Hematopoietic multipotent progenitor cell treated with erythropoietin and hydrocortisone succinate and interleukin-3 and kit ligand, for 6 days (in vitro differentiated cells): ENCODE data around the gene PDCD4.

ENCODE experiments used
- DNase-seq: peaks from one replicate; pipeline ENCODE4 v3.0.0-alpha.2; 2015

Gene PDCD4

DNA sequence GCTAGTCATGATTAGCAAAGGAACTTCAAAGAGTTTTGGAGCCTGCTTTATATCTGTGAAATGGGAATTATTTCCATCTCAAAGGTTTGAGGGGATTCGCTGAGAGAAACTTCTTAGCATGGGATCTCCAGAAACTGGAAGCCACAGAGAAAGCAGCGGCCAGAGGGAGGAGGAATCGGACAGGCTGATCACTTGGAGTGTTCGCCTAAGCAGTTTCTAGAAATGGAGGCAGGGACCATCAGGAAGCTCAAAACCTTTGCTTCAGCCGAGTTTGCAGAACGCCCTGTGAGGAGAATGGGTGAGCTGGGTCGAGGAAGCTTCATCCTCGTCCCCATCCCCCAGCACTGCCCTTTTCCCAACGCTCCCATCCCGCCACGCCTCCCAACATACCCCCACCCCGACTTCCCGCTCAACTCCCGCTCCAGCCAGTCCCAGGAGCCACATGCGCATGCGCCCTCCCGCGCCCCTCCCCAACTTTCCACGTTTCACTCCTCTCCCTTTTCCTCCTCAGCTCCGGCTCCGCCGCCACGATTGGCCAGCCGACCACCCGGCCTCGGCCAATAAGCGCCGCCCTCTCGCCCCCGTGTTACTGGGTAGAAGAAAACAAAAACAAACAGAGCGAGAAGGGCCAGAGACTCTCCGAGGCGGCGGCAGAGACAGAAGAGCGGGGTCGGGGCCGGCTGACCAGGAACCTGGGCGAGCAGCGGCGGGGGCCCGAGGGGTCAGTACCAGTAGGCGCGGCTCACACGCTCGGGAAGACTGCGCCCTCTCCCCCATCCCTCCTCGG is at the start of gene PDCD4:
Gene PDCD4 (plus strand): TSS at position 631 of the 787 bp plus-strand sequence. CDS start 4,100 bp downstream, outside the sequence.
- peak; percentile 98 for DNase-seq

DNA sequence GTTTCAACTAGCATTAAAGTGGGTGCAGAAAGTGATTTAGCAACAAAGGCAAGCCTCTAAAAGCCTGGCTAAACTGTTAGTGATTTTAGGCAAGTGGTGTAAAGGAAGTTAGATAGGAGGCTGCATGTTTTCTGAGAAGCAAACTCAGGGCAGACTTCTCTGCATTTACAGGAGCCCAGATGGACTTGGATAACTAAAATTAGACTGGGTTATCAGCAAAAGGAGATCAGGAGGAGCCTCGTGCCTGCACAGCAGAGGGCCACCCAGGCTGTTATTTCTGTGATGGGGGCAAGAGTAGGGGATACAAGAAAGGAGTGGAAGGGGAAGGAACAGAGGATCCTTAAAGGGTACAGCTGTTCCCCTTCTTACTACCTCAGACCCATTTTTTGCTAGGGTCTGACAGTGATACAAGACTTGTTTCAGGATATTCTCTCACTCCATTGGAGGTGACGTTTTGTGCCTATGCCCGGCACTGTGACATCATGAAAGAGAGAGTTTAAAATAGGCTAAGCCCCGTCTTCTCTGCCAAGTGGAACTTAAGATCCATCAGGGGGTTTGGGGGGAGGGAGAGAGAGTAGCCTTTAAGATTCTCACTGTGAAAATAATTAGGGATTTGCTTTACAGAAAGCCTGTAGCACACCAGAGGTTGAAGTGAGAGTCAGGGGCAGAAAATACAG is 49.6 kb upstream of the PDCD4 start:
- DNase-seq, result peak; percentile 60

DNA sequence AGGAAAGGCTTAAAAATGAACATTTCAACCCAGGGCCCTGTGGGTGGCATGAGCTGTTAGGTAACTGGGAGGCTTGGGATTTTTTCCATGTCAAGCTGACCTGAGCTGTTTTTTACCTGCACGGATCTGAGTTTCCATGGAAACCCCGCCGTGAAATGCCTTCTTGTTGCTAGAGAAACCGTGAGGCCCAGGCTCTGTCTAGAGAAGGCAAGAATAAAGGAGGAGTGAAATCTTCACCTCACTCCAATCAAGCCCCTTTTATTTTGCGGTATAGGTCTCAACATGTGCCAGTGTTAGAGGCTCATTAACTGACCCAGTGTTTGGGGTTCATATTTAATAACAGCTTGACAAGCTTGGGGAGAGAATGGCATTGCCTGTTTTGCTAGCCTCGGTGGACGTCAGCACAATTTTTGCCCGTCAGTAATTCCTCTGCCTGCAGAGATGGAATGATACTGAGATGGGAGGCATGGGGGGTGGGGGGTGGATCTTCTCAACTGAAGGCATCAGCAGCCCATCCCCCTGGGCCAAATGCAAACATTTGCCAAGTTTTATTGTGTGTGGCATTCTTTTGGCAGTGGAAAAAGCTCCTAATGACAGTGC is 48.9 kb upstream of the PDCD4 start:
- DNase-seq, result no peak

DNA sequence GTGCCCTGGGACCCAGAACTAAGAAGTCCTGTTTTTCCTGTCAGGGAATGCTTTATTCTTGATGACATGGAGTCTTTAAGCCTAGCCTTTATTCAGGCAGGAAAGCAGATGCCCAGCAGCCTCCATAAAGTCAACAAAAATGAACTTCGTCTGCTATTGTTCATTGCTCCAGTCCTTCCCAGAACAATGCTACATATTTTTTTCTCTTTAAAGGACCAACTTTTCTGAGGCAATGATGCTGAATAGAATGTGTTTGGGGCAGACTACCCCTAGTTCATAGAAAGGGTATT is 47.6 kb upstream of the PDCD4 start:
- no peak for DNase-seq

DNA sequence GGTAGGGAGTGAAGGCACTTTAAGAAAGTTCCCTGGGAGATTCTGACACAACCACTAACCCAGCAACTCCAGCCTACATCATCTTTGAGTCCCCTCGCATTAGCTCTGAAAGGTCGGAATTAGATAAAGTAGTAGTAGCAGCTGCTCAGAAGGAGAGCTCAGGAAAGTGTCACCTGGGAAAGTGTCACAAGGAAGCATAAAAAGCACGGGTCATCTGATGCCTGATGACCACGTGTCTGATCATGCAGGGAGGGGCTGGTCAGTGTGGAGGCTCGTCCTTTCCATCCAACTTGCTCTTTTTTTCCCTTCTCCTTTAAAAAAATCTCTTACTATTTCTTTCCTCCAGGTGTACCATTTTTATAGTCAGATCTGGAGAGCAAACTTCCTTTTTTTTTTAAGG is 47.1 kb upstream of the PDCD4 start:
- DNase-seq, result no peak

DNA sequence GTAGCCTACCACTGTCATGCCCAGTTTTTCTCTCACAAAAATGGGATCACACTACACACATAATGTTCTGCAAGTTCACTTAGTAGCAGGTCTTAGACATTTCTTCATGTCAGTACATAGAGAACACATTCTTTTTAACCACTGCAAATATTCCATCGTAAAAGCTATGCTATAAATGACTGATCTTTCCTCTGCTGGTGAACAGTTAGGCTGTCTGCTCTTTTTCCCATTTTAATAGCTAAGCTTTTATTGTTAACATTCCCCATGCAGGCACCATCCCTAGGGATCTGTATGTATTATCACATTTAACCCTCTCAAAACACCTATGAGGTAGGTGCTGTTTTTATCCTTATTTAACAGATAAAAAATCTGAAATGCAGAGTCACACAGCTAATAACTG is 46.2 kb upstream of the PDCD4 start:
- DNase-seq, result no peak

DNA sequence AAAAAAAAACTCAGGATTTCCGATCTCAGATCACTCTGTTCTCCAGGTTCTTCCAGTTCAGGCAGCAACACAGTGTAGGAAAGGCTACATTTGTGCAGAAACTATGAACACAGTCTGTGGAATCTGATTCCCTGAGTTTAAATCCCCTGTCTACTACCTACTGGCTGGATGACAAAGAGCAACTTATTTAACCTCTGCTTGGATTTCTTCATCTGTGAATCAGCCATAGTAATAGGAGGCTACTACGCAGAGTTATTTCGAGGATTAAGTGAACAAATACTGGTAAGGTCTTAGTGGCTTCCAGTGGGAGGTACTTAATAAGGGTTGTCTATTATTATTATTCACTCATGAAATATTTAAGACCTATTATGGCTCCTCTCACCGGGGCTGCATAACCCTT is 44.3 kb upstream of the PDCD4 start:
- no peak for DNase-seq

DNA sequence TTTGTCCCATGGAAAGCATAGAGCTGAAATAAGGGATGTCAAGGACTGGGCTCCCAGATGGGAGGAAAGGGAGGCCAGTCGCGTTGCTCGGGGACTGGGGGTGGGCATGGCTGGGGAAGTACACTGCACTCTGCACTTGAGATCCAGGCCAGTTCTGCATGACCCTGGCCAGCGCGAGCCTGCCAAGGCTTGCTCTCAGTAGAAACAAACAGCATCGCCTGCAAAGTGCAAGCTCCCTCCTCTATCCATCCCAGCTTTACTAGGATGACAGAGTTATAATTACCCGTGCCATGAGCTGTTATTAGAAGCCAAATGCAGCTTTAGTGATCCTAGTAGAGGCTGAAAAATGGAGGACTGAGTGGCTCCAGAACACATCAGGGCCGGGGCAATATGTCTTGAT is 43.9 kb upstream of the PDCD4 start:
- no peak for DNase-seq

DNA sequence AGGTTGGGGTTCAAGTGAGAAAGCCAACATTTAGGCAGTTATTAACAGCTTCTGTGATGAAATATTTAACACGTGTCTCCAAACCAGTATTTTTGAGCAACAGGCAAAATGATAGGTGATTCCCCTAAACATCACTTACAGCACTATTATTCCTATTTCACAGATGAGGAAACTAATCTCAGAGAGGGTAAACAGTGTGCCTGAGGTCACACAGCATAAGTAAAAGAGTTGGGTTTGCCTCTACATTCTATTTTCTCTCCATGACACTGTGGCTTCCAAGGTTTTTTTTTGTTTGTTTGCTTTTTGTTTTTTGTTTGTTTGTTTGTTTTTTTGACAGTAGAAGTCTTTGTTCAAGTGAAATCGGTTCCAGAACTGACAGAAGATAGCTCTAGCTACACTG is 43.2 kb upstream of the PDCD4 start:
- no peak for DNase-seq

DNA sequence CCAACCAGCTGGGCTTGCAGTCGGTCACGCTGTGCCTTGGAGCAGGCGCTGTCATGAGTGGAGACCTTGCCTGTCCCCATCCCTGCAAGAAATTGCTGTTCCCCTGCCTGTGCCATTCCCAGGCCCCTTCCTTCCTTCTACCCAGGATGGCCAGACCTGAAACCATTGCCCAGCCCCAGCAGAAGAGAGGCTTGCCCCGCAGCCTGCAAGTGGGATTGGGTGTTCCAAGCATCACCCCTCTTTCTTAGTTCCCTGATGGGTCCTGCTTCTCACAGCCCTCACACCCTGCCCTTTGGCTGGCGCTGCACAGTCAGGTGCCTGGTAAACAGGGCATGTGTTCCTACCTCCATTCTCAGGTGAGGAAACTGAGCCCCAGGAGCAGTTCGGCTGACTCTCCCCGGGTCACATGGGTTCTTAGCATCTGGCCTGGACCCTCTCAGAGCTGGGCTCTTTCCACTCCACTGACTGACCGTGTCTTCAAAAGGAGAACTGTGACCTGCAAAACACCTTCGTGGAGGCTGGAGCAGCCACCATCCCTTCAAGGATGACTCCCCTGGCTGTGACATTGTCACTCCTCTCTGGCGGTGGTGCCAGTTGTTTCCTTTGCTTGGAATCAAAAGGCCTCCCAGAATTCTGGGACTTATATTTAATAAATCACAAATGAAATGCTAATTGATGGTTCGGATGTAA is 41.9 kb upstream of the PDCD4 start:
- DNase-seq, result no peak

DNA sequence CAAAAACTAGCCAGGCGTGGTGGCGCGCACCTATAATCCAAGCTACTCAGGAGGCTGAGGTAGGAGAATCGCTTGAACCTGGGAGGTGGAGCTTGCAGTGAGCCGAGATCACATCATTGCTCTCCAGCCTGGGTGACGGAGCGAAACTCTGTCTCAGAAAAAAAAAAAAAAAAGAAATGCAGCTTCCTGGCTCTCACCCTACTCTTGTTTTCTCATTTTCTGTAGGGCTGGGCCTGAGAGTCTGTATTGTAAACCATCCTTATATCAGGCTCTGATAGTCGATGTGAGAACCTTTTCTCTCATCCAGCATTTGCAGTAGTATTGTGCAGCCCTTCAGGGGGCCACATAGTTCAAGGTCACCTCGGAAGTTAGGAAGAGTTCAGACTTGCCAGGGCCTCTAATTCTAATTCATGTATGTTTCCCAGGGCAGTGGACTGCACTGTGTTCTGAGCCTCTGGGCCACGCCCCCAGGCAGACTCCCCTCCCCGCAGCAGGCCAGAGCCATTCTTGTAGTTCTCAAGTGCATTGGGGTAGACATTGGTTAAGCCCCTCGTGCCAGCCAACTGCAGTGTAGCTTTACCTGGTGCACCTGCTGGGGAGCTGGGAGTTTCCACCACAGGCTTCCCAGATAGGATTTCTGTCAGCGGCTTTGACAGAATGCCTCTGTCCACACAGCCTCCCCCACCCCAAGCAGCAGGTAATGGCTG is 38.3 kb upstream of the PDCD4 start:
- no peak for DNase-seq

DNA sequence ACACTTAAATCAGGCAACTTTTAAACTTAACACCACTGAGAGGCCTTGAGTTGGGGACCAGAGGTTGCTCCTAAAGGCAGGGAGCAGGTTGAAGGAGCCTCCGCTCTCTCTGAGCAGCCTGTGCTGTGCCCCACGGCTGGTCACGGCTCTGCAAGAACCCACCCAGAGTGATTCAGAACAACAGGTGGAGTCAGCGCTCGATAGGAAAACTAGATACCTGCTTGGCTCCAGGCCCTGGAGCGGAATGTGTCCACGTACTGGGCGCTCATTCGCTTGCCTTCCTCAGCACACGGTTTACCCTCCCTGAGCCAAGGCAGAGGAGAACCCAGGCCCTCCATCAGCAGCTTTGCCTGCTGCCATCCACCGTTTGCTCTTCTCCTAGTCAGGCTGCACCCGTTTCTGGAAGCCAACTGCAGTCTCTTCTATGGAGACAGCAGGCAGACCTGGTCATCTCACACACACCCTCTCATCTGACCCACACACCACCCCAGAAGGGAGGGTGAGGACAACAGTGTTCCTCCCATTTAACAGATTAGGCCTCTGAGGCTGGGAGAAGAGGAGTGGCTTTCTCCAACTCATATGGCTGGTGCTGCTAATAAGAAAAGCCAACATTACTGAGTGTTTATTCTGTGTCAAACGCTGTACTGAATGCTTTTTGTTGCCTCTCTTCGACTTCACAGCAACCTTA is 37.6 kb upstream of the PDCD4 start:
- DNase-seq, result peak; percentile 63

DNA sequence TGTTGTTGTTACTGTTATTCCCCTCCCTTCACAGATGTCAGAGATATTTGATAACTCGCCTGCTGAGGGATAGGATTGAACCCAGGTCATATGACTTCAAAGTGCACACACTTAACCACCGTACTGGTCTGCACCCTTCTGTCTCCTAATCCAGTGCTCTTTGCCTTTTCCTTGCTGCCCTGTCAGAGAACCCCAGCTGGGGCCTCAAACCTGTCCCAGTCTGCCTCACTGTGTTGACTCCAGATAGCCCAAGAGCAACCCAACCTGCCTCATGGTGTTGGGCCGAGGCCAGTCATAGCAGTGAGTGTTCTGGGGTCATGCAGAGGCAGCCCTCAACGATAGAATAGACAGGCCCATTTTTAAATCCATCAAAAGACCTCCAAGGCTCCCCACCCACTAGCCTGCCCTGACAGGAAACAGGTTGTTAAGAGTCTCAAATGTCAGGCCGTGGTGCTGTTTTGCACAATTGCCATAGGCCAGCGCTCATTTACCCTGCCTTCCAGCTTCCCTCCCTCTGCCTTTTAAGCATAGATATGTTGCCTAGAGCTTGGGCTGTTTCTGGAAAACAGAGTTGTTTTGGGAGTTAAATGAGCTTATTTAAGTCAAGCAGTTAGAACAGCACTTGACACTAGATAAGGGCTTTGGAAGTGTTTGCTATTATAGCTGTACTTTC is 37.0 kb upstream of the PDCD4 start:
- DNase-seq, result peak; percentile 73

DNA sequence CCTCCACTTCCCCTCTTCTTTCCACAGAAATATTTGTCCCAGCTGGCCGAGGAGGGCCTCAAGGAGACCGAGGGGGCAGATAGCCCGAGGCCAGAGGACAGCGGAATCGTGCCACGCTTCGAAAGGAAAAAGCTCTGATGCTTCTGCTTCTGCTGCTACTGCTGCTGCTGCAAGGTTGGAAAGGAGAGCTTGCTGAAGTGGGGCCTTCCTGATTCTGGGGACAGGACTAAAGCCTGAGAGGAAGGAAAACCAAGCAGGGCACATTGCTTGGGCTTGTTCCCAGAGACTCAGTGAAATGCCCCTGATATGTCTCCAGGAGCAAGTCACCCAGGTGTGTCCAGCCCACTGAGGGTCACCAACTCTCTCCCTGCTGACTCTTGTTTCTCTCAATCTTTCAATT is 35.9 kb upstream of the PDCD4 start:
- DNase-seq, result no peak

DNA sequence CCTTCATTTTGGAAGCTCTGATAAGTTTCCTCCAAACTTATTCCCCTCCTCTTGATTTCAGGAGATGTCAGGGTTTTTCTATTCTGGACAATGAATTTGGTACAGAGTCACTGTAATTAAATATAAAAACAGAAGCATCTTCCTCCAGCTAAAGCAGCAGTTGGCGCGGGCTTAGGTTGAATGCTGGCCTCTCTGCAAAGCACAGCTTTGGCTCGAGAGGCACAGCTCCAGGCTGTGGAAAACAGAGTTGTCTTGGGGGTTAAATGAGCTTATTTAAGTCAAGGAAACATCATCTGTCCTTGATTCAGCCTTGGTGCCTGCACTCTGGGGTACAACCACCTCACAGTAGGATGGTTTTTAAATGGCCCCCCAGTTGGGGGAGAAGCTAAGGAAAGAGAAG is 35.0 kb upstream of the PDCD4 start:
- DNase-seq, result no peak

DNA sequence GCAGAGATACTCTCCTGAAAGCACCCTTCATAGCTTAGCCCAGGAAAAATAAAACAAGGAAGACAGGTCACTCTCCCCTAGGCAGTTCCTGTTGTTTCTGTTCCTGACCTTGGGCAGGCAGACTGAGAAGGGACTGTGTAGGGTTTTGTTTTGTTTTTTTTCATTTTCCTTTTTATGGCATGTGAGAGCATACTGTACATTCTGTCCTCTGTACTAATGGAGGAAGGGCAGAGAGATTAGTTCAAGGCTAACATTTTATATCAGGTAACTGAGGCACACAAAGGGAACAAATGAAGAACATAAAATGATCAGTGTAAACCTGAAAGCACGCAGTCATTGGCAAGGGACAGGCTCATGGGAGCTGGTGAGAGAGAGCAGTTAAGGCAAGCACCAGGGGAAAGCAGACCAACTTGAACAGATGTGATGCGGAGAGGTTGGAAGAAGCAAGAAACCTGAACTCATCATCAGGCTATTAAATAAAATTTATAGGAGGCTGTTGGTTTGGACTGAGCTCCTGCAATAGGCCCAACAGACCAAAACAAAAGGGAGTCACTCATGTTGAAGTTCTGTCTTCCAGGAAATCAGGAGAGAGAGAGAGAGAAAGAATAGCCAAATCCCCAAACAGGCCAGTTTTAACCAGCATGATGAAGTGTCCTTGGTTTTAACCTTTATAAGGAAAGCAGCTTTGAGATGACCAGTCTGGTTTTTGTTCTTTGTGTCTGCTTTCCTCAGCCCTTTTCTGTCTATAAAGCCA is 34.1 kb upstream of the PDCD4 start:
- DNase-seq, result no peak

DNA sequence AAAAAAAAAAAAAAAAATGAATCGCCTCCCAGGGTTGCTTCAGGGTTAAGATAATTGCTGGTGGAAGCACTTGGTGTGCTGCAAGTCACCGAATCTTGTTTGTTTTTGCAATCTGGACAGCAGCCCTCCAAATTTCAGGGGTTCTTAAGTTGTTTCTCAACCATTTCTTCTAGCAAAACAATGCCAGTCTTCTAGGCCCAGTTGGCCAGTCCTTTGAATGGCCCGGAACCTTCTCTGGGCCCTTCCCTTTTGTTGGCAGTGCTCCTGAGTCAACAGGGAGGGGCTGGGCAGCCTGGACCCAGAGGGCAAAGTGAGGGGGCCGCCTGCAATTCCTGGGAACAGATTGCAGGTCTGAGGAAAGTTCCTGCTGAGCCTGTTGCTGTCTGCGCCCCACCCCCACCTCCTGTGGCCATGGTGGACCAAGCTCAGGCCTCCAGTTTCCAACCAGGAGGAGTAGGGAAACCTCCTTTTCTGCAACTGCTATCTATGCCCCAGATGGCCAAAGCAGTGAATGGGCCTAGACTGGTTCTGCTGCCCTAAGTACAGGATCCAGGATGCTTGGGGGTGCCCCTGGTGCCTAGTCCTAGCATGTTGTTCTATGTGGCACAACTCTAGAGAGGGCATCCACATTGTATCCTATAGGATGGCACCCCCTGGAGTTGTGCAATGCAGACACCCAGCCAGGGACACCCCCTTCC is 31.4 kb upstream of the PDCD4 start:
- no peak for DNase-seq

DNA sequence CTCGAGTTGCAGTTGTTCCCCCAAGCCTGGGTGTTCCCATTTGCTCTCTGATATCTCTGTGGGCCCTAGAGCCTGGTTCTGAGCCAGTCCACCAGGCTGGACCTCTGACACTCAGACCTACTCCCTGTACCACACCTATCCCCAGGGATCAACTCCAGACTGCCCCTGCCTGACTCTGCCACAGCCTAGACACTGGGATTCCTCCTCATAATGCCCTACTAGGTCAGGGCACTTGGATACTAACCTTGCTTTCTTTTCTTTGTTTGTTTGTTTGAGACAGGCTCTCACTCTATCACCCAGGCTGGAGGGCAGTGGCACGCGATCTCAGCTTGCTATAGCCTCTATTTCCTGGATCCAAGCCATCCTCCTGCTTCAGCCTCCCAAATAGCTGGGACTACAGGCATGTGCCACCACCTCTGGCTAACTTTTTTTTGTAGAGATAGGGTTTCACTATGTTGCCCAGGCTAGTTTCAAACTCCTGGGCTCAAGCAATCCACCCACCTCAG is 30.8 kb upstream of the PDCD4 start:
- DNase-seq, result no peak

DNA sequence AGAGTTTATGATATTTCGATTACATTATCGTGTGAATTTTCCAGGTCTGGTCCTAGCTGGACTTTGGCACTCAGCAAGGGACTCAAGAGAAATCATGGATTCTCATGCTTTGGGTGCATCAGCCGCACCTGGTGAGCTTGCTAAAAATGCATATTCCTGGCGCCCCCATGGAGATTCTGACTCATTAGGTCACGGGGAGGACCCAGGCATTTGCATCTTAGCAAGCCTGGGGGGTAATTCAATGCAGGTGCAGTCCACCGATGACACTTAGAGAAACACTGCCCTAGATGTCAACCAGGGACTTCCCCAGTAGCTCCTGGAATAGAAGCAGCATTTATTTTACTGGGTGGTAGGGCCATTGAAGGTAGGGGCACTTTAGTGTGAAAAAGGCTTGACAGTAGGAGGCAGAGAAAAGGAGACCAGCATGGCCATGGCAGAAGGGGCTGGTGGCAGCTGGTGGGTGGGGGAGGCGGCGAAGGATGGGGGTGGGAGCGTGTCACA is 29.9 kb upstream of the PDCD4 start:
- no peak for DNase-seq

DNA sequence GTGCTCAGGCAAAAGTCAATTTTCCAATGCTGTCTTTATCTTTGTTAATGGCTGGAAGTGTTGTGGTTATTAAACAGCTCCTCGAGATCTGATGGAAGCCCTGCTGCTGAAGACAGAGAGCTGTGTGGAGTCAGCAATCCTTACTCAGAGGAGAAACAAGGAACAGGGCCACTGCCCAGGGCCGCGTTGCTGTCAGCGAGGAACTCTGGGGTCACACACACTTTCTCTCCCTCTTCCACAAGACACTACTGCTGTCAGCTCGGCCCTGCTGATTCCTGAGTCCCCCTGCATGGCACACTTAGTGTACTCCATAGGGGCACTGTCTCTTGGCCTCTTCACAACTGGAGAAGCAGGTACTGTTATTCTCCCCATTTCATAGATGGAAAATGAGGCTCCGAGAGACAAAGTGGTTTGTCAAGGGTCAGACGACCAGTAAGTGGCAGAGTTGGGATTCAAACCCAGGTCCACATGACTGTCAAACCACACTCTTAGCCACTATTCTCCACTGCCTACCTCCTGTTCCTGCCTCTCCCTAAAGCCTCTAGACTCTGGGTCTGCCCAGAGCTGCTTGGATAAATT is 29.3 kb upstream of the PDCD4 start:
- no peak for DNase-seq
